Kidney (tissue), 14 donors: Measurements from ENCODE around the gene UBL7. TPM values are rescaled to one million over a fixed set of nuclear protein-coding genes. Genes with fewer than 3 reads are reported as not detected.

Experiments used
- DNase-seq, 5 donors: peaks; one replicate each; pipeline ENCODE4 v3.0.0-alpha.2; 2013 to 2020
- FAIRE-seq: peaks from 2 replicates; lab custom pipeline; 2012; peaks lifted over from hg19 to GRCh38; lab: Jason Lieb, UNC
- H3K27ac ChIP-seq, 2 donors: one replicate each; pipeline ENCODE4 v1.7.0; 2013; ENCODE audit warnings: low read depth in 2 of 2, low read length in 2 of 2, inconsistent platforms in 1 of 2
- H3K27me3 ChIP-seq: one replicate; pipeline ENCODE4 v1.7.1; 2013; ENCODE audit warnings: low read length, inconsistent platforms; ENCODE audit not compliant: control insufficient read depth, insufficient read depth
- H3K36me3 ChIP-seq, 3 donors: one replicate each; pipeline versions ENCODE4 v1.7.0 to v1.7.1; 2013; ENCODE audit warnings: low read length in 3 of 3, control low read depth in 1 of 3, inconsistent platforms in 1 of 3; ENCODE audit not compliant: insufficient read depth in 3 of 3, control insufficient read depth in 2 of 3
- H3K4me1 ChIP-seq, 3 donors: one replicate each; pipeline versions ENCODE4 v1.7.0 to v1.7.1; 2013; ENCODE audit warnings: low read length in 3 of 3, inconsistent platforms in 1 of 3, low read depth in 1 of 3; ENCODE audit not compliant: control insufficient read depth in 2 of 3, insufficient read depth in 2 of 3
- H3K4me3 ChIP-seq, 3 donors: one replicate each; pipeline versions ENCODE4 v1.7.0 to v1.8.1; 2013; ENCODE audit warnings: low read length in 3 of 3, control low read depth in 1 of 3, inconsistent platforms in 1 of 3
- H3K9ac ChIP-seq, 3 donors: one replicate each; pipeline versions ENCODE4 v1.7.0 to v1.7.1; 2013; ENCODE audit warnings: low read length in 3 of 3, control low read depth in 1 of 3, inconsistent platforms in 1 of 3
- H3K9me3 ChIP-seq, 3 donors: one replicate each; pipeline versions ENCODE4 v1.7.0 to v1.7.1; 2013; ENCODE audit warnings: low read length in 3 of 3, control low read depth in 1 of 3, inconsistent platforms in 1 of 3; ENCODE audit not compliant: control insufficient read depth in 2 of 3, insufficient read depth in 1 of 3
- intact Hi-C: fragments of 100-400 bp; cut with DNase I; formaldehyde crosslinking; loops from one replicate; pipeline ENCODE4 v1.11.1; 2022
- polyA plus RNA-seq: library from polyadenylated mRNA; stranded (reverse); fragments of 350-450 nt; fragmentation: Illumina TruSeq; extraction: RNeasy Lipid Tissue Mini Kit (QIAGEN cat#74804); gene quantifications from one replicate; pipeline ENCODE4 v1.2.3, GENCODE V29; 2014; ENCODE audit warnings: low read depth, low replicate concordance; ENCODE audit not compliant: insufficient read depth
- total RNA-seq: library from RNA; stranded (reverse); fragmentation: NEBNext Ultra II Directional; extraction: Animal tissue kit (Norgen Biotek cat#: 25700); gene quantifications from one replicate; pipeline ENCODE4 v1.2.1, GENCODE V29; 2021
- TF ChIP-seq, protein P1 (sequence below): IDR thresholded peaks from 3 replicates; pipeline ENCODE4 v1.5.1; 2012; ENCODE audit warnings: mild to moderate bottlenecking, moderate library complexity, borderline replicate concordance; ENCODE audit not compliant: insufficient read depth; ENCODE audit errors: extremely low read depth
- donor health status: control.
- donor health status: control.
- donor health status: control.
- donor health status: control.
- donor health status: control.
- donor health status: DM: yes; HTN: yes; CAD: no.
- donor health status: Normal renal cell carcinoma (clear cell type).

Gene UBL7
- total and polyA plus RNA-seq, 2 donors from 2014 or later: 32.9 to 75.8 TPM

DNA sequence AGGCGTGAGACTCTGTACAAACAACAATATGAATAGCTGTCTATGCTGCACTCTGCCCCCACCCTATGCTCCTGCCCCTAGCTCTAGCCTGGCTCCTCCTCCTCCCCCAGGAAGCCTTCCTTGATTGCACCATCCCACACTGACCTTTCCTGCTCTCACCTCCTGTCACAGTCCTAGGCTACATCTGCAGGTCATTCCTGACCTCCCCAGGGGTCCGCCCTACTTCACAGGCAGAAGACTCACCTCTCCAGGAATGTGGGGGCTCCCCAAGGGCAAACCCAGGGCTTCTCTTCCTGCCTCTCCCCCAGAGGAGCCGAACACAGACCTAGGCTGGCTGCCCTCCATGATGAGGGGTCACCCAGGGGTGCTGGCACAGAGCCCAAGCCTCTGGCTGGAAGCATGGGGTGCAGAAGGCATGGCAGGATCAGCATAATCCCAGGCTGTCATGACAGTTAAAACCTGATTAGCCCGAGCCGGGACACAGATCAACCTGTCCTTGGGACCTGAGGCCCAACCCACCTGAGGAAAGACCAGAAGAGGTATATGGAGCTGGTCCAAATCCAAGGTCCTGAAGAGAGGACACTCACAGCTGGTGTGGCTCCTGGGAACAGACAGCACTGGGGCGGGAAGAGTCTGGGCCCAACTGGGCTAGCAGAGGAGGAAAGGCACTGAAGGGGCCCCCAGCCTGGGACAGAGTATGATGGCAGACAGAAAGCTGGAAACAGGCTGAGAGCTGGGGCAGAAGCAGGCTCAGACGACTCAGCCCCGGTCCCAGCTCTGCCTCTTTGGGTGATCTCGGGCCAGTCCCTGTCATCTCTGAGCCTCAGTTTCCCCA is 33.1 kb downstream of the UBL7 start:
- Histone ChIP-seq H3K27ac (no peak overlapping the region), H3K4me3 (no peak overlapping the region), H3K4me1 (peaks cover 0 to 4% (median 3%) of the 10 kb centered on the region in 3 donors), H3K27me3 (no peaks in the 10 kb centered on the region), H3K9me3 (no peaks in the 10 kb centered on the region), H3K36me3 (no peaks in the 10 kb centered on the region), H3K9ac (no peak overlapping the region)
- no peak for FAIRE-seq
- TF ChIP-seq, protein P1, sequence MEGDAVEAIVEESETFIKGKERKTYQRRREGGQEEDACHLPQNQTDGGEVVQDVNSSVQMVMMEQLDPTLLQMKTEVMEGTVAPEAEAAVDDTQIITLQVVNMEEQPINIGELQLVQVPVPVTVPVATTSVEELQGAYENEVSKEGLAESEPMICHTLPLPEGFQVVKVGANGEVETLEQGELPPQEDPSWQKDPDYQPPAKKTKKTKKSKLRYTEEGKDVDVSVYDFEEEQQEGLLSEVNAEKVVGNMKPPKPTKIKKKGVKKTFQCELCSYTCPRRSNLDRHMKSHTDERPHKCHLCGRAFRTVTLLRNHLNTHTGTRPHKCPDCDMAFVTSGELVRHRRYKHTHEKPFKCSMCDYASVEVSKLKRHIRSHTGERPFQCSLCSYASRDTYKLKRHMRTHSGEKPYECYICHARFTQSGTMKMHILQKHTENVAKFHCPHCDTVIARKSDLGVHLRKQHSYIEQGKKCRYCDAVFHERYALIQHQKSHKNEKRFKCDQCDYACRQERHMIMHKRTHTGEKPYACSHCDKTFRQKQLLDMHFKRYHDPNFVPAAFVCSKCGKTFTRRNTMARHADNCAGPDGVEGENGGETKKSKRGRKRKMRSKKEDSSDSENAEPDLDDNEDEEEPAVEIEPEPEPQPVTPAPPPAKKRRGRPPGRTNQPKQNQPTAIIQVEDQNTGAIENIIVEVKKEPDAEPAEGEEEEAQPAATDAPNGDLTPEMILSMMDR: no peak
- intact Hi-C loops: no loop called here
- DNase-seq: peak in 1 of 5 donors; percentile 46

DNA sequence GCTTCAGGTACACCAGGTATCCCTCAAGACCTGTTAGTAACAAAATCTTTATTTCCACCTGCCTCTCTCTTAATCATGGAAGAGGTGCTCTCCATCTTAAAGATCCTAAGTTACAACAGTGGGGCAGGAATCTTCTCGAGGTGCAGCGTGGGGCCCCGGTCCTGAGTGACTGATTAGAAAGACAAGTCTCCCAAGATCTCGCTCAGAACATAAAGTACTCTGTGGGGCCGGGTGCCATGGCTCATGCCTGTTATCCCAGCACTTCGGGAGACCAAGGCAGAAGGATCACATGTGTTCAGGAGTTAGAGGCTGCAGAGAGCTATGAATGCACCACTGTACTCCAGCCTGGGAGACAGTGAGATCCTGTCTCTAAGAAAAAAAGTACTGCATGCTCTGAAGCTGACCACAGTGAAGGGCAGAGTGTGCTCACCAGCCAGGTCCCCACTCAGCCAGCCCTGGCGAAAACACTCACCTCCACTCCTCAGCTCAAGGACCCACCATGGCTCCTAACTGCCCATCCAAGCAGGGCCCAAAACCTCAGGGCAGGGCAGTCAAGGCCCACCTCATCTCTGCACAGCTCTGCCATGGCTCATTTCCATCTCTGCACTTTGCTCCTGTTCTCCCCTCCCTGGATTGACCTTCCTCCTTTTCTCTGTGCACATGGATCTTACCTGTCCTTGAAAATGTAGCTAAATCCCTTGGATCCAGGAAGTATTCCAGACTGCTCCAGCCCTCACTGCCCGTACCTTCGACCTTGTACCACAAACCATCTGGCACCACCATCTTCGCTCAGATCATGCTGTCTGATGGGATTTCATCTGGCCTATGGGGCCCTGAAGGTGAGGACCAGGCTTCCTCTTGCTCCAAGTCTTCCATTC is 34.3 kb downstream of the UBL7 start:
- peaks cover 0 to 4% (median 2%) of the 10 kb centered on the region in 3 donors for H3K4me1 ChIP-seq
- no peak overlapping the region for H3K27ac ChIP-seq
- no peaks in the 10 kb centered on the region for H3K9me3 ChIP-seq
- no peaks in the 10 kb centered on the region for H3K36me3 ChIP-seq
- intact Hi-C loops: no loop called here
- no peak overlapping the region for H3K9ac ChIP-seq
- no peak overlapping the region for H3K4me3 ChIP-seq
- H3K27me3 ChIP-seq: no peaks in the 10 kb centered on the region
- DNase-seq (no peak), FAIRE-seq (no peak)
- TF ChIP-seq, protein P1: no peak

DNA sequence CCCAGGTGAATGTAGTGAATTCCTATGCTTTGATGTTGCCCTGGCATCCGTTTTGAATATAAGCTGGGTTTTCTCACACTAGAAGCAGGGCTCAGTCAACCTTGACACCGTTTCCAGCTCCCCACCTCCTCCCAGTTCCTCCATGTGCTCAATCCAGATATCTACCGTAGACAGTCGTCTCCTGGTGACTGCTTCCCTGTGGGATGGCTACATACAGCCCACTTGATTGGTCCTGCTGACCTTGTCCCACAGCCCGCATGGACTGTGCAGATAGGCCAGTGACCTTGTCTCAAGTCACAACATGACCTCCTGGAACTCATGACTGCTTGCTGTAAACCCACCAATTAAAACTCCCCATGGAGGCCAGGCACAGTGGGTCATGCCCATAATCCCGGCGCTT is 35.3 kb downstream of the UBL7 start:
- Histone ChIP-seq H3K27me3 (no peaks in the 10 kb centered on the region), H3K9ac (no peak overlapping the region), H3K4me3 (no peak overlapping the region), H3K9me3 (no peaks in the 10 kb centered on the region), H3K27ac (no peak overlapping the region), H3K4me1 (peaks cover 0 to 4% (median 2%) of the 10 kb centered on the region in 3 donors), H3K36me3 (no peaks in the 10 kb centered on the region)
- TF ChIP-seq, protein P1: no peak
- DNase-seq (peak in 2 of 5 donors; percentile 50 to 52), FAIRE-seq (no peak)
- intact Hi-C loops: no loop called here
